ENCODE measurements around the gene STN1.

GRCh38 chr10:103852189-103852711 is 65.7 kb downstream of the STN1 start:
- no peak for TF ChIP-seq EZH2 (IDR thresholded peaks at IDR 0.05; ENCODE audit: insufficient read depth, low read length)
- TF ChIP-seq, protein P1, sequence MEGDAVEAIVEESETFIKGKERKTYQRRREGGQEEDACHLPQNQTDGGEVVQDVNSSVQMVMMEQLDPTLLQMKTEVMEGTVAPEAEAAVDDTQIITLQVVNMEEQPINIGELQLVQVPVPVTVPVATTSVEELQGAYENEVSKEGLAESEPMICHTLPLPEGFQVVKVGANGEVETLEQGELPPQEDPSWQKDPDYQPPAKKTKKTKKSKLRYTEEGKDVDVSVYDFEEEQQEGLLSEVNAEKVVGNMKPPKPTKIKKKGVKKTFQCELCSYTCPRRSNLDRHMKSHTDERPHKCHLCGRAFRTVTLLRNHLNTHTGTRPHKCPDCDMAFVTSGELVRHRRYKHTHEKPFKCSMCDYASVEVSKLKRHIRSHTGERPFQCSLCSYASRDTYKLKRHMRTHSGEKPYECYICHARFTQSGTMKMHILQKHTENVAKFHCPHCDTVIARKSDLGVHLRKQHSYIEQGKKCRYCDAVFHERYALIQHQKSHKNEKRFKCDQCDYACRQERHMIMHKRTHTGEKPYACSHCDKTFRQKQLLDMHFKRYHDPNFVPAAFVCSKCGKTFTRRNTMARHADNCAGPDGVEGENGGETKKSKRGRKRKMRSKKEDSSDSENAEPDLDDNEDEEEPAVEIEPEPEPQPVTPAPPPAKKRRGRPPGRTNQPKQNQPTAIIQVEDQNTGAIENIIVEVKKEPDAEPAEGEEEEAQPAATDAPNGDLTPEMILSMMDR (IDR thresholded peaks at IDR 0.05; ENCODE audit: insufficient read depth, low read depth, low read length), result no peak

All from astrocyte (in vitro differentiated cells and primary cell).